ENCODE results near the gene INPP5J. TPM values are rescaled to one million over a fixed set of nuclear protein-coding genes. Genes with fewer than 3 reads are reported as not detected.

Gene INPP5J
- total and polyA plus RNA-seq, 9 of the 15 experiments (the other 6 are each of a cell fraction or from before 2014, with no cell fraction given) = 0.10 to 6.3 (median 4.8) TPM

DNA sequence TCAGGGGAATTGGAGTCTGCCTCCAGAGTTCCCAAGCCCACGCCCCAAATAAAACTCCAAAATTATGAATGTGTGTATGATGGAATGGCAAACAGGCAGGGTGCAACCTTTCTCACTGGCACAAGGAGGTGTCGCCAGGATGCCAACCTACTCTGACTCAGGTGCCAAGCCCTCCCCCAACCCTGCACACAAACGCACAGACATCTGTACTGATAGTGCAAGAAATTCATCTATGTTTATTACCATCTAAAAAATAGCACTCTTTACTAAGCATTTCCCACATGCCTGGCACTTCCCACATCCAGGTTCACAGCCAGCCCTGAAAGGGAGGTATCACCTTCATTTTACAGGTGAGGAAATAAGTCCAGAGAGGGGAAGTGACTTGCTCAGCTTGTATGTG is 16.3 kb downstream of the INPP5J start:
- no peak for ATAC-seq
- POLR2A ChIA-PET = no interaction called here
- in situ Hi-C loops (cut with MboI) = no loop called here

More for the DNA sequence above, 16.3 kb downstream of the INPP5J start:
- H4K20me1 ChIP-seq (replicated peaks; ENCODE audit: control insufficient read depth, insufficient read depth, low read length) = no peaks in the 10 kb centered on the region
- no peak overlapping the region for H2AFZ ChIP-seq (ENCODE audit: low read depth, low read length)
- H3K9me1 ChIP-seq (ENCODE audit: control insufficient read depth, insufficient read depth, low read length) = no peaks in the 10 kb centered on the region
- CTCF ChIA-PET (ENCODE audit: low intra/inter-chr PET ratio) = no interaction called here
- no peak overlapping the region for H3K4me2 ChIP-seq (ENCODE audit: insufficient read depth, low read length)
- no peak for DNase-seq (ENCODE audit: extremely low read depth in 1 of 4, low spot score in 3 of 4)
- peaks cover 0 to 13% of the 10 kb centered on the region in 2 experiments; a peak in 3 of 5 replicates for H3K4me1 ChIP-seq (replicated peaks in 1 of 2; ENCODE audit: control insufficient read depth in 2 of 2, insufficient read depth in 2 of 2, low read length in 2 of 2)
- H3K9me3 ChIP-seq (replicated peaks; ENCODE audit: control insufficient read depth, insufficient read depth, low read depth, low read length) = no peaks in the 10 kb centered on the region
- 14% methylated on average over 3 of the region's 3 CpGs for WGBS (ENCODE audit: insufficient coverage, low coverage, missing lambda C conversion rate)
- H3K4me3 ChIP-seq = no peak overlapping the region
- H3K27ac ChIP-seq (ENCODE audit: extremely low read depth, low read depth, low read length) = no peak overlapping the region
- TF ChIP-seq HEY1 (CRISPR knock-in tag; IDR thresholded peaks at IDR 0.05; ENCODE audit: borderline replicate concordance) (no peak), CAMTA2 (CRISPR knock-in tag; conservative IDR thresholded peaks at IDR 0.05) (no peak), SPI1 (IDR thresholded peaks at IDR 0.05; ENCODE audit: borderline replicate concordance, low read depth, low read length) (no peak), PBX2 (CRISPR knock-in tag; IDR thresholded peaks at IDR 0.05; ENCODE audit: low read depth) (no peak), PBX2 (tag; conservative IDR thresholded peaks at IDR 0.05; ENCODE audit: low read depth) (no peak), PRMT5 (CRISPR knock-in tag; IDR thresholded peaks at IDR 0.05) (no peak), GABPA (tag; conservative IDR thresholded peaks at IDR 0.05; ENCODE audit: low read depth) (no peak), ZNF140 (CRISPR knock-in tag; IDR thresholded peaks at IDR 0.05) (no peak), SAP30 (IDR thresholded peaks at IDR 0.05; ENCODE audit: borderline replicate concordance, insufficient read depth, low read depth, low read length, poor library complexity, severe bottlenecking) (no peak), ZNF232 (CRISPR knock-in tag; IDR thresholded peaks at IDR 0.05) (no peak)
- BruUV-seq (replicated peaks) = no TSS peak
- H3K79me2 ChIP-seq (ENCODE audit: control insufficient read depth, insufficient read depth, low read length) = no peaks in the 10 kb centered on the region
- intact Hi-C loops (cut with micrococcal nuclease) = no loop called here
- H3K36me3 ChIP-seq (ENCODE audit: control insufficient read depth, insufficient read depth, low read length) = no peaks in the 10 kb centered on the region
- H3K27me3 ChIP-seq (ENCODE audit: control insufficient read depth in 2 of 2, insufficient read depth in 2 of 2, low read length in 2 of 2) = no peaks in the 10 kb centered on the region; a peak in 1 of 5 replicates
- no peak for FAIRE-seq
- no peak overlapping the region for H3K9ac ChIP-seq (ENCODE audit: insufficient read depth in 1 of 2, low read depth in 2 of 2, low read length in 2 of 2)
